Gastrocnemius medialis (tissue), 4 donors: ENCODE results near the gene KCNAB2.

ENCODE experiments used
- POLR2A ChIP-seq, 2 donors: fragments of 450-650 bp; IDR thresholded peaks; one replicate each; pipeline ENCODE4 v1.6.1; 2017; ENCODE audit warnings: antibody characterized with exemption in 2 of 2, mild to moderate bottlenecking in 2 of 2, moderate library complexity in 2 of 2
- TF ChIP-seq, protein P1 (sequence below), 5 experiments: fragments of 450-650 bp in 3 of 5; fragments of 200-600 bp in 2 of 5; sonication (generic) in 2 of 5; IDR thresholded peaks in 4 of 5; conservative IDR thresholded peaks in 1 of 5; 1 replicate in 4 of 5; 2 replicates in 1 of 5; pipeline ENCODE4 v1.5.1; 2016 to 2019; ENCODE audit warnings: antibody characterized with exemption in 5 of 5, mild to moderate bottlenecking in 3 of 5, moderate library complexity in 3 of 5

DNA sequence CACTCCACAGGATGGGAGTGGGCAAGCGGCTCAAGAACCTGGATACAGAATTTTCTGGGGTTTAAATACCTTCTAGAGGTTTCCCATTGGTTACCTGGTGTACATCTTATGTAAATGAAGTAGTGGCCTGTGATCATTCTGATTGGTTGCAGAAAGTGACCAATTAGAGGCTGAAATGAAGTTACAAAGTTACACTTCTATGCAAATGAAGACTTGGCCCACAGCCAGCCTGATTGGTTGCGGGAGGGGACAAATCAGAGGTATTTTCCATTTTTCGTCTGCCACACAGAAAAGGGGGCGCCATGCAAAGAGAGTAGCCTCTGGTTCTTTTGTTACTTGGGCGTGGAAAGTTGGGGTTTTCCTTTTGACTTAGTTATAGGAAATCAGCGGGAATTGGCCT, 8.9 kb downstream of the KCNAB2 start:
- TF ChIP-seq, protein P1, sequence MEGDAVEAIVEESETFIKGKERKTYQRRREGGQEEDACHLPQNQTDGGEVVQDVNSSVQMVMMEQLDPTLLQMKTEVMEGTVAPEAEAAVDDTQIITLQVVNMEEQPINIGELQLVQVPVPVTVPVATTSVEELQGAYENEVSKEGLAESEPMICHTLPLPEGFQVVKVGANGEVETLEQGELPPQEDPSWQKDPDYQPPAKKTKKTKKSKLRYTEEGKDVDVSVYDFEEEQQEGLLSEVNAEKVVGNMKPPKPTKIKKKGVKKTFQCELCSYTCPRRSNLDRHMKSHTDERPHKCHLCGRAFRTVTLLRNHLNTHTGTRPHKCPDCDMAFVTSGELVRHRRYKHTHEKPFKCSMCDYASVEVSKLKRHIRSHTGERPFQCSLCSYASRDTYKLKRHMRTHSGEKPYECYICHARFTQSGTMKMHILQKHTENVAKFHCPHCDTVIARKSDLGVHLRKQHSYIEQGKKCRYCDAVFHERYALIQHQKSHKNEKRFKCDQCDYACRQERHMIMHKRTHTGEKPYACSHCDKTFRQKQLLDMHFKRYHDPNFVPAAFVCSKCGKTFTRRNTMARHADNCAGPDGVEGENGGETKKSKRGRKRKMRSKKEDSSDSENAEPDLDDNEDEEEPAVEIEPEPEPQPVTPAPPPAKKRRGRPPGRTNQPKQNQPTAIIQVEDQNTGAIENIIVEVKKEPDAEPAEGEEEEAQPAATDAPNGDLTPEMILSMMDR (IDR thresholded peaks at IDR 0.05 in 4 of 5, conservative IDR thresholded peaks at IDR 0.05 in 1 of 5): no peak
- TF ChIP-seq POLR2A (IDR thresholded peaks at IDR 0.05): no peak
